Peyer's patch (tissue), 4 donors: ENCODE measurements around the gene R3HDM2.

Experiments
- POLR2A ChIP-seq, 2 donors: fragments of 450-650 bp; IDR thresholded peaks; one replicate each; pipeline ENCODE4 v1.5.1; 2017; ENCODE audit warnings: antibody characterized with exemption in 2 of 2, mild to moderate bottlenecking in 2 of 2, moderate library complexity in 2 of 2
- TF ChIP-seq, protein P1 (sequence below), 6 experiments: fragments of 450-650 bp in 4 of 6; fragments of 200-600 bp in 2 of 6; sonication (generic) in 1 of 6; IDR thresholded peaks; one replicate each; pipeline ENCODE4 v1.5.1; 2017 to 2019; ENCODE audit warnings: antibody characterized with exemption in 6 of 6, mild to moderate bottlenecking in 3 of 6, moderate library complexity in 1 of 6

DNA sequence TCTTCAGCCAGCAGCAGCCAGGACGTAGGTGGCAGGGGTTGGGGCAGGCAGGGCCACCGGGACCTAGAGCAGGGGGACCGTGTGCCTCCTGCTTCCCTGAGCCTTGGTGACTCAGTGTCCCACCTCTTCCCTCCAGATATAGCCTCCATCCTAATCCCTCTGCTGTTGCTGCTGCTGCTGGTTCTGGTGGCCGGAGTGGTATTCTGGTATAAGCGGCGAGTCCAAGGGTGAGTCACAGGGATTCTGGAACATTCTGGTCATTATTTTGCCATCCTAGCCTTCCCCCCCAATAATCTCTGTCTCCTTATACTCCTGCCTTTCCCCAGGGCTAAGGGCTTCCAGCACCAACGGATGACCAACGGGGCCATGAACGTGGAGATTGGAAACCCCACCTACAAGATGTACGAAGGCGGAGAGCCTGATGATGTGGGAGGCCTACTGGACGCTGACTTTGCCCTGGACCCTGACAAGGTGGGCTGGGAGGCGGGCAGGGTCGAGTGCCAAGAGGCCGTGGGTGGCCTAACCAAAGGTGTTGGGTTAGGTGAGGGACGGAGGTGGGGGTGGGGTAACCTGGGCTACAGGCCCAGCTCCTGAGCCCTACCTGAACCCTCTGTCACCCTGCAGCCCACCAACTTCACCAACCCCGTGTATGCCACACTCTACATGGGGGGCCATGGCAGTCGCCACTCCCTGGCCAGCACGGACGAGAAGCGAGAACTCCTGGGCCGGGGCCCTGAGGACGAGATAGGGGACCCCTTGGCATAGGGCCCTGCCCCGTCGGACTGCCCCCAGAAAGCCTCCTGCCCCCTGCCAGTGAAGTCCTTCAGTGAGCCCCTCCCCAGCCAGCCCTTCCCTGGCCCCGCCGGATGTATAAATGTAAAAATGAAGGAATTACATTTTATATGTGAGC is 218.8 kb downstream of the R3HDM2 start:
- TF ChIP-seq, protein P1, sequence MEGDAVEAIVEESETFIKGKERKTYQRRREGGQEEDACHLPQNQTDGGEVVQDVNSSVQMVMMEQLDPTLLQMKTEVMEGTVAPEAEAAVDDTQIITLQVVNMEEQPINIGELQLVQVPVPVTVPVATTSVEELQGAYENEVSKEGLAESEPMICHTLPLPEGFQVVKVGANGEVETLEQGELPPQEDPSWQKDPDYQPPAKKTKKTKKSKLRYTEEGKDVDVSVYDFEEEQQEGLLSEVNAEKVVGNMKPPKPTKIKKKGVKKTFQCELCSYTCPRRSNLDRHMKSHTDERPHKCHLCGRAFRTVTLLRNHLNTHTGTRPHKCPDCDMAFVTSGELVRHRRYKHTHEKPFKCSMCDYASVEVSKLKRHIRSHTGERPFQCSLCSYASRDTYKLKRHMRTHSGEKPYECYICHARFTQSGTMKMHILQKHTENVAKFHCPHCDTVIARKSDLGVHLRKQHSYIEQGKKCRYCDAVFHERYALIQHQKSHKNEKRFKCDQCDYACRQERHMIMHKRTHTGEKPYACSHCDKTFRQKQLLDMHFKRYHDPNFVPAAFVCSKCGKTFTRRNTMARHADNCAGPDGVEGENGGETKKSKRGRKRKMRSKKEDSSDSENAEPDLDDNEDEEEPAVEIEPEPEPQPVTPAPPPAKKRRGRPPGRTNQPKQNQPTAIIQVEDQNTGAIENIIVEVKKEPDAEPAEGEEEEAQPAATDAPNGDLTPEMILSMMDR (IDR thresholded peaks at IDR 0.05) = no peak
- TF ChIP-seq POLR2A (IDR thresholded peaks at IDR 0.05) = no peak
